A673 (cell line): ENCODE results near the gene IWS1. TPM values are rescaled to one million over a fixed set of nuclear protein-coding genes. Genes with fewer than 3 reads are reported as not detected.

Source experiments
- BruUV-seq: library from RNA; stranded (reverse); fragments of 400-500 nt; replicated peaks from 2 replicates; lab custom pipeline; 2021; lab: Mats Ljungman, UMichigan
- CTCF ChIA-PET: fragments of 300-600 bp; sonication (Branson Sonifier 250); formaldehyde crosslinking; loops from one replicate; lab custom pipeline; 2022; ENCODE audit warnings: antibody characterized with exemption; lab: Charles Lee
- POLR2A ChIA-PET: fragments of 300-600 bp; sonication (Branson Sonifier 250); formaldehyde crosslinking; loops from one replicate; lab custom pipeline; 2022; ENCODE audit warnings: antibody characterized with exemption; ENCODE audit not compliant: low non-redundant PET; lab: Charles Lee
- DNase-seq: peaks from one replicate; pipeline ENCODE4 v3.0.0-alpha.2; 2015; ENCODE audit warnings: low spot score
- H3K27ac ChIP-seq: fragments of 200-600 bp; sonication (generic); 2 replicates; pipeline ENCODE4 v1.5.1; 2016; ENCODE audit warnings: mixed run types, low read depth, mild to moderate bottlenecking, mixed read lengths, antibody characterized with exemption, low read length; ENCODE audit not compliant: poor library complexity, severe bottlenecking
- H3K27me3 ChIP-seq: fragments of 200-600 bp; sonication (generic); replicated peaks from 2 replicates; pipeline ENCODE4 v1.6.1; 2017; ENCODE audit warnings: mixed run types, low read depth, mild to moderate bottlenecking, mixed read lengths, antibody characterized with exemption, low read length; ENCODE audit not compliant: insufficient read depth, poor library complexity
- H3K36me3 ChIP-seq: fragments of 200-600 bp; sonication (generic); 2 replicates; pipeline ENCODE4 v1.6.1; 2016; ENCODE audit warnings: mixed run types, mild to moderate bottlenecking, mixed read lengths, antibody characterized with exemption, low read length; ENCODE audit not compliant: insufficient read depth, poor library complexity, severe bottlenecking
- H3K4me1 ChIP-seq: fragments of 200-600 bp; sonication (generic); 2 replicates; pipeline ENCODE4 v1.6.1; 2017; ENCODE audit warnings: mixed run types, mild to moderate bottlenecking, mixed read lengths, antibody characterized with exemption, low read length; ENCODE audit not compliant: insufficient read depth, poor library complexity, severe bottlenecking
- H3K4me3 ChIP-seq: fragments of 200-600 bp; sonication (generic); 2 replicates; pipeline ENCODE4 v1.5.1; 2016; ENCODE audit warnings: low read depth, mixed run types, mild to moderate bottlenecking, mixed read lengths, low read length; ENCODE audit not compliant: poor library complexity, severe bottlenecking
- H3K9me3 ChIP-seq: fragments of 200-600 bp; sonication (generic); 2 replicates; pipeline ENCODE4 v1.6.1; 2016; ENCODE audit warnings: mixed run types, low read depth, mild to moderate bottlenecking, mixed read lengths, antibody characterized with exemption, low read length; ENCODE audit not compliant: poor library complexity, severe bottlenecking
- CTCF ChIP-seq: fragments of 300-800, 200-600 bp; sonication (generic); conservative IDR thresholded peaks from 2 replicates; pipeline ENCODE4 v1.5.1; 2017; ENCODE audit warnings: low read depth, mild to moderate bottlenecking, antibody characterized with exemption, low read length, moderate library complexity, mixed read lengths
- EZH2 ChIP-seq: fragments of 200-600 bp; sonication (generic); IDR thresholded peaks from 2 replicates; pipeline ENCODE4 v1.6.1; 2017; ENCODE audit warnings: borderline replicate concordance, low read depth, mild to moderate bottlenecking, mixed read lengths, antibody characterized with exemption, low read length; ENCODE audit not compliant: poor library complexity, severe bottlenecking
- intact Hi-C: fragments of 100-400 bp; cut with micrococcal nuclease; formaldehyde crosslinking; loops from one replicate; pipeline ENCODE4 v1.10.0; 2022; ENCODE audit not compliant: unreplicated experiment
- total RNA-seq: library from RNA; stranded (reverse); gene quantifications from 2 replicates; pipeline ENCODE4 v1.2.3, GENCODE V29; 2021

The IWS1 gene
- total RNA-seq, 1 experiment from 2014 or later = 67.2 TPM

DNA sequence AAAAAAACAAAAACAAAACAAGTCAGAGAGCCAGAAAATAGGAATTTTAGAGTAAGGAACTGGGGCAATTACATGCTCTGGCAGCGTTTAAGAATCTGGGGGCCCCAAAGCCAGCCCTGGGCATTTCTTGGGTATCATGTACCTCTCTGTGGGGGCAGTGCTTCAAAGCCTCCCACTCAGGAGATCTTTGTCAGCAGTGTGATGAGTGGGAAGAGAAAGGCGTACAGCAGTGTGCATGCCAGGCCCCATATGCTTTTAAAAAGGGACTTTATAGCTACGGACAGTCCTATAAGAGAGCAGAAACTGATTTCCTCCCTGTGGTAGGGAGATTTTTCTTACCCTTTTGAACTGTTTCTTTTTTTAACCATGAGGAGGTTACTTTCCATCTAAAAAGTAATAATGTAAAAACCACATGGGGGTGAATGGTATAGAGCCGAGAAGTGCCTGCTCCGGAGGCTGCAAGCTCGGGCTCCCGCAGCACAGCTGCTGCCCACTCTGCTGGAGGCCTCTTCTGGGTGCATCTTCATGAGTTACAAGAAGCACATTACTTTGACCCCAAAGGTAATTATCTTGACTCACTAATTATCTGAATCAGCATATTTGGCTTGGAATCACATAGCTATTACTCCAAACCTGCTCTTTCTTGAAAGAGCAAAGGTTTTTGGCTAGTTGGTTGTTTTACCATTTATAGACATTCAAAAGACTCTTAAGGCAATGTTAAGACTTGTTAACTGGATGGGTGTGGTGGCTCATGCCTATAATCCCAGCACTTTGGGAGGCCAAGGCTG lies 61.6 kb downstream of the IWS1 start:
- Histone ChIP-seq H3K4me3 (no peak overlapping the region), H3K9me3 (no peaks in the 10 kb centered on the region), H3K27me3 (no peaks in the 10 kb centered on the region), H3K27ac (no peak overlapping the region), H3K36me3 (no peaks in the 10 kb centered on the region), H3K4me1 (no peaks in the 10 kb centered on the region)
- no TSS peak for BruUV-seq
- ChIA-PET POLR2A (no interaction called here), CTCF (no interaction called here)
- no peak for TF ChIP-seq EZH2
- TF ChIP-seq CTCF = no peak
- no peak for DNase-seq
- intact Hi-C loops = no loop called here

- ChIA-PET POLR2A (no interaction called here), CTCF (no interaction called here)
- Histone ChIP-seq H3K27me3 (no peaks in the 10 kb centered on the region), H3K4me1 (no peaks in the 10 kb centered on the region), H3K36me3 (no peaks in the 10 kb centered on the region), H3K4me3 (no peak overlapping the region), H3K27ac (no peak overlapping the region), H3K9me3 (no peaks in the 10 kb centered on the region)
- intact Hi-C loops = no loop called here
- DNase-seq = no peak
- TF ChIP-seq CTCF = no peak
- no peak for TF ChIP-seq EZH2
- no TSS peak for BruUV-seq
Measured at GRCh38 chr2:127463155-127463991, 62.9 kb downstream of the IWS1 start.

DNA sequence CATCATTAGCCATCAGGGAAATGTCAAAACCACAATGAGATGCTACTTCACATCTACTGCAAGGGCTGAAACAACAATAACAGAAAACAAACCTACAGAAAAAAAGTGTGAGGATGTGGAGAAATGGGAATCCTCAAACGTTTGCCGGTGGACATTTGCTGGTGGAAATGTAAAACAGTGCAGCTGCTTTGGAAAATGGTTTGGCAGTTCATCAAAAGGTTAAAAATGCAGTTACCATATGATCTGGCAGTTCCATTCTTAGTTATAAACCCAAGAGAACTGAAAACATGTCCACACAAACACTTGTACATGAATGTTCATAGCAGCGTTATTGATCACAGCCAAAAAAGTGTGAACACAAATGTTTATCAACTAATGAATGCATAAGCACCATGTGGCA lies 63.8 kb downstream of the IWS1 start:
- TF ChIP-seq EZH2 (no peak), CTCF (no peak)
- intact Hi-C loops = no loop called here
- Histone ChIP-seq H3K27ac (no peak overlapping the region), H3K4me1 (no peaks in the 10 kb centered on the region), H3K9me3 (no peaks in the 10 kb centered on the region), H3K4me3 (no peak overlapping the region), H3K27me3 (no peaks in the 10 kb centered on the region), H3K36me3 (no peaks in the 10 kb centered on the region)
- CTCF ChIA-PET = no interaction called here
- BruUV-seq = no TSS peak
- POLR2A ChIA-PET = no interaction called here
- no peak for DNase-seq
